CD4-positive, alpha-beta T cell treated with Interleukin-6 at 100 ng/mL for 8 hours (primary cell): ENCODE data around the gene QSOX1.
A peak's percentile ranks its signal among the peaks of the same experiment; 100 is the strongest.

Experiments used
- DNase-seq: peaks from one replicate; pipeline ENCODE4 v3.0.0-alpha.2; 2020; ENCODE audit warnings: mixed read lengths, low spot score

Gene QSOX1

DNA sequence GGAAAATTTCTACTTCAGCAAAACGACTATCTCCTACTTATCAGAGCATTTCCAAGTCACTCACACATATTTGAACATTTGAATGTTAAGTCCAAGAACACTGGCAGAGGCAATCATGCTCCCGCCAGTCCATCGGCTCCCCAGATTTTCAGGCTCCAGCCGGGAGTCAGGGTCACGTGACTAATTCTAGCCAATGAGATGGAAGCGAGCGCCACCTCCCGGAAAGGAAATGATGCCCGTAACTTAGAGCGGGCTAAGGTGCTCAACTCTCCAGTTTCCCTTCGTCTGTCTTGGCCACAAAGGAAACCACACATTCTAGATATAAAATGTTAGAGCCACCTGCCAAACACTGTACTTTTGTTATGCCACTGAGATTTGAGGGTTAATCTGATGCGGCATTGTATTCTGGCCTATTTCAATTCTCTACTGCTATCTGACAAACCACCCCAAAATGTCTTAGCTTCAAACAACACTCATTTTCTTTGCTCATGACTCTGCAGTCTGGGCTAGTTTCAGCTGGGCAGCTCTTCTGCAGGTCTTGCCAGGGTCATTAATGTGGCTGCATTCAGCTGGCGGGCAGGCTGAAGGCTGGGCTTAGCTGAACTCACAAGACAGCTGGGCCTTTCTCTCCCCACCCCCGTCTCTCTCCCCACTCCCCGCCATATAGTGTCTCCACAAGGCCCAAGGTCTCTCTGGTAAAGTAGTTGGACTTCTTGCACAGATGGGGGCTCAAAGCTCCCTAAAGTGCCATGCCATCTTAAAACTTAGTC lies 58.9 kb downstream of the QSOX1 start:
- peak; percentile 48 for DNase-seq

DNA sequence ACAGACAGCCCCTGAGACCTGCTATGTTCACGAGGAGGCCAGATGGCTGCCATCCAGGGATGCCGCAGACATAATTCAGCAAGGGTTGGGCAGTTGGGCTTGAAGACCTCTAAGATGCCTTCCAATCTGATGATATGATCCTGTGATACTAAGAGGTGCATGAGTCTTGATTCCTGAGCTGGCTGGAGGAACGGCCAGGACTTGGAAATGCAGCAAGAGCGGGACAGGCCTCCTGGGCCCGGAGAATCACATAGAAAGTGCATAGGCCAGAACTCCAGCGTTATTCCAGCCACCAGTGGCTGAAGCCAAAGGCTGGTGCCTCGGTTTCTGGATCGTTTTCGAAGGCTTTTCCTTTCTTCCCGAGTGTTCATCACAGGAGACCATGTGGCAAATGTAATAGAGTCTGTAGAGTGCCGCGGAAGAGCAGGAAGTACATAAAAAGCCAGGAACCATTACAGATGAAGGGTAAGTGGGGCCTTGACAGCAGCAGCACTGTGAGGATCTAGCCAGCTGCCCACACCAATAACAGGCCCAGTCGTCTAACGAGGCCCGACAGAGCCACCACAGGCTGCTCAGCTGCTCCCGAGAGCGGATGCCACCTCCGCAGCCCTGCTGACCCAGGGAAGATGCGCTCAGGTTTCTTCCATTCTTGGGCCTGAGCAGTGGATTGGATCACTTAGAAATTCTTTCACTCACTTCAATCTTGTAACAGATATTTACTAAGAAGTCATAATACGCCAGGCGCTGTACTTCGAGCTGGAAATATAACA lies 61.4 kb downstream of the QSOX1 start:
- DNase-seq, result no peak

DNA sequence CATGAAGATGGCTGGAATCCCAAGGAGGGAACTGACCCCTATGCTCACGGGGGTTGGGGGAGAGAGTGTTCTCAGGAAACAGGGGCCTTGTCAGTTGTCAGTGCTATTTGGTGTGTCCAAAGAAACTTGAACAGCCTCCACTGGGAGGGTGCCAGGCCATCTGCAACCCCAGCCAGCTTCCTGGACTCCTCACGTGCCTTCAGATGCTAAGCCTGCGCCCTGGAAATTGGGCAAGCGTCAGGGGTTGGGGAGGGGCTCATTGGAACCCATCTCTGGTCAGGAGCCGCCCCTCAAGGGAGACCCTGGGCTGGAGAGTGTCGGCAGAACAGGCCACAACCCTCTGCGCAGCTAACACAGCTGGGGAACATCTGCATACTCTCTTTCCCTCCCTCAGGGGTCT lies 62.3 kb downstream of the QSOX1 start:
- DNase-seq, result no peak

DNA sequence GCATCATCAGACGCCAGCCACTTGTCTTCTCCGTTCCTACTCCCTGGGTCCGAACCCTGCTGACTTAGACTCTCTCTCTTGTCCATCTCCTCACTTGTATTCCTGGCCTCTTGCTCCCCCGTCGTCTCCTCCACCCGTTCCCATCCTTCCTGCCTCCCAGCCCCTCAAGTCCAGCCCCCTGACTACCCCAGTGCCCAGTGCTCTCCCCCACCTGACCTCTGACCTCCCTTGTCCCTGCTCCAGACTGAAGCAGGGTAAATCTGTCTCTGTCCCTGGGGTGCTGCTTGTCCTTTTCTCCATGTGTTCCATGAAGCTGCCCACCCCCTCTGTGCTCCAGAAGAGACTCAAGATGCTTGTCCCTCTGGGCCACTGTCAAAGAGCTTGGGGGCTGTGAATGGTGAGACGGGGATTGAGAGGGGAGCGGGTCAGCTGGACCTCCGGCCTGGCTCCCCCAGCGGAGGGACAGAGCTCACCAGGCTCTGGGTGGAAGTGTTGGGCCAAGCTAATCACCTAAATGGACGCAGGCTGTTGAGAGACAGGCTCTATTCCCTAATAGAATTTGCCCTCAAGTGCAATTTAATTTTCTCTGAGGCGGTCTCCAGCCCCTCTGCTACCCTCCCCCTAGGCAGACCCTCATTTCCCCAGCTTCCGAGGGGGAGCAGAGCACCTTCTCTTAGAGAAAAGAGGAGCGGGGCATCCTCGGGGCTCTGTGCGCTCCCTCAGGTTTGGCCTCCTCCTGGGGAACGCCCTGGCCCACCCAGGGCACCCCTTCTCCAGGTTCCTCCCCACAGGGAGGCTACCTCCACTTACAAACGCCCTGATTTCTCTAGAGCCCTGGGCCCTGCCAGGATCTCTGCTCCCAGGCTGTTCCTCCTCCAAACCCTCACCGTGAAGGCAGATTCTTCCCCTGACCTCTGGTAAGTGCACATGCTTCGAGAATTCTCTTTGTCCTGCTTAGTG lies 64.4 kb downstream of the QSOX1 start:
- DNase-seq, result no peak

DNA sequence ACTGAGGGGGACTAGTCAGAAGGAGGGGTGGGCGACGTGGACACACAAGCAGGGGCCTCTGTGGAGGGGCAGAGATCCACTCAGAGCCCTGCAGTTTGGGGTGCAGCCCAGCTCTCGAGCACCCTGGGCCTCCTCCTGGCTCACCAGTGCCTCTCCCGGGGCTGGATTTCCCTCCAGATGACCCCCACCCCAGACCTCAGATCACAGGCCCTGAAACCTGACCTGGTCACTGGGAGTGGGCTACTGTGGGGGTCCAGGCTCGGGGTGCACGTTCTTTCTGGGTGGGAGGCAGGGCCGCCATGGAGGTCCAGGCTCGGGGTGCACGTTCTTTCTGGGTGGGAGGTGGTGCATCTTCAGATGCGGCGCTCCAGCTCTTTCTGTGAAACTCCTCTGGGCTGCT lies 65.1 kb downstream of the QSOX1 start:
- DNase-seq, result no peak

DNA sequence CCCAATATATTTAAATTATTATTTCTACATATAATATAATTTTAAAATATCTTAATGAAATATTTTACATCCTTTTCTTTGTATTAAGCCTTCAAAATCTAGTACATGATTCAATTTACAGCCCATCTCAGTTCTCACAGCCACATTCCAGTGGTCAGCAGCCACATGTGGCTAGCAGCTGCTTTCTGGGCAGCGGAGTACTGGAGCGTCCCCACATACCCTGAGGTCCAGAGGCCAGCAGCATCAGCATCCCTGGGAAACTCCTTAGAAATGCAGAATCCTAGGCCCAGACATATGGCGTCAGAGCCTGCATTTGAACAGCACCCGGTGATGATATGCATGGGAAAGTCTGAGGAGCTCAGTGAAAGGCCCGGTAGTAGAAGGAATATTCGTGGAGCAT lies 66.8 kb downstream of the QSOX1 start:
- no peak for DNase-seq

DNA sequence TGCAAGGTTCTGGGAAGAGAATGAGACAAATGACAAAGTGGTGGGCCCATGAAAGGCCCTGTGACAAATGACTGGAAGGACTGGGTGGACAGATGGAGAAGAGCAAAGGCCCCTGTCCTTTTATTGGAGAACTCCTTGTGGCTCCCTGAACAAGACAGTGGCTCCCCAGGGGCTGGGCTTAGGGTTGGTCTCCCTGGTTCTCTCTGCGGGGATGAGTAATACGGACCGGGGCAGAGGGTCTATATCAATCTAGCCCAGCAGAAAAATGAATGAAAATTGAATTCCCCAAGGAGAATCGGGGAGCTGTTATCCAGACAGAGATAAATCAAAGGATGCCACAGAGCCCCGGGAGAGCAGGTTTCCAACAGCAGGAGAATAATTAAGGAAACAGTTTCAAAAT lies 70.2 kb downstream of the QSOX1 start:
- no peak for DNase-seq

DNA sequence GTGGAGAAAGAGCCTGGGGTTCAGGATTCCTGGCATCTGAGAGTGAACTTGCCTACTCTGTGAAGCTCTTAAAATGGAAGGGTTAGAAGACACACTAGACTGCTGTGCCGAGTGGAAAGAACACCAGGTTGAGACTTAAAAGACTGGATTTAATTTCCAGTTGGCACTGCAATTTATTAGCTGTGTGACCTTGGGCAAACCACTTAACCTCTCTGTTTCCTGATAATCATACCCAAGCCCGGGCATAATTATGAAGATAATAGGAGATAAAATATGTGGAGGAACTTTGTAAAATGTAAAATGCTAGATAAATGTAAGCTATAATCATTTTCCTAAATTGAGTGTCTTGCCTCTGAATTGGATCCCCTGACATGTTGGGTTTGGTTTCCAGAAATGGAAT lies 70.7 kb downstream of the QSOX1 start:
- DNase-seq, result no peak

DNA sequence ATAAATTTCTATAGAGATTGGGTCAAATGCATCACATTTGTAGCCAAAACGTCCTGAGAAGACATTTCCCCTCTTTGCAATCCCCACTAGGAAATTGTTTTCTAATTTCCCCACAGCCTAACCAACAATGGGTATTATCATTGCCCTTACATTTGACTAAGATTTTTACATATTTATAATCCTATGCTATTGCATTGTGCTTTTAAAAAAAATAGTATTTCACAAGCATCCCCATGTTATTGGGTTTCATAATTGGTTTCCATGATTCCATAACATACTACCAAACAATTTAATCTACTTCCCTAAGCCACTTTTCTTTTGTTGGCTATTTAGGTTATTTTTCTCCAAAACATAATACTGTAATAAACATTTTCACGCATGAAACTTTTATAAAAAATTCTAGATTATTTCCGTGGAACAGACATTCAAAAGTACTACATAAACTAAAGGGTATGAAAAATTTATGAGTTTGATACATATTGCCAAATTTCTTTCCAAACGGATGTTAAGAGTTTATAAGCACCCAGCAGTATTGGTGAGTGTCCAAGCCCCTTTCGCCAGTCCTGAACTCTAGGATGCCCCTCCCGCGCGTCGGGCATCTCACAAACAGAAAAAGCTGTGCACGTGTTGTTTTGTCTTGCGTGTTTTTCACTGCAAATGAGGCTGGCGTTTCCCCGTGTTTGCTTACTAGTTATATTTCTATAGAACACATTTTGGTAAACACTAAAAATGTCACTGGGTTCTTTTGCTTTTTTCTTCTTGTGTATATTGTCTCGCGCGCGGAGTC lies 73.4 kb downstream of the QSOX1 start:
- DNase-seq, result no peak

DNA sequence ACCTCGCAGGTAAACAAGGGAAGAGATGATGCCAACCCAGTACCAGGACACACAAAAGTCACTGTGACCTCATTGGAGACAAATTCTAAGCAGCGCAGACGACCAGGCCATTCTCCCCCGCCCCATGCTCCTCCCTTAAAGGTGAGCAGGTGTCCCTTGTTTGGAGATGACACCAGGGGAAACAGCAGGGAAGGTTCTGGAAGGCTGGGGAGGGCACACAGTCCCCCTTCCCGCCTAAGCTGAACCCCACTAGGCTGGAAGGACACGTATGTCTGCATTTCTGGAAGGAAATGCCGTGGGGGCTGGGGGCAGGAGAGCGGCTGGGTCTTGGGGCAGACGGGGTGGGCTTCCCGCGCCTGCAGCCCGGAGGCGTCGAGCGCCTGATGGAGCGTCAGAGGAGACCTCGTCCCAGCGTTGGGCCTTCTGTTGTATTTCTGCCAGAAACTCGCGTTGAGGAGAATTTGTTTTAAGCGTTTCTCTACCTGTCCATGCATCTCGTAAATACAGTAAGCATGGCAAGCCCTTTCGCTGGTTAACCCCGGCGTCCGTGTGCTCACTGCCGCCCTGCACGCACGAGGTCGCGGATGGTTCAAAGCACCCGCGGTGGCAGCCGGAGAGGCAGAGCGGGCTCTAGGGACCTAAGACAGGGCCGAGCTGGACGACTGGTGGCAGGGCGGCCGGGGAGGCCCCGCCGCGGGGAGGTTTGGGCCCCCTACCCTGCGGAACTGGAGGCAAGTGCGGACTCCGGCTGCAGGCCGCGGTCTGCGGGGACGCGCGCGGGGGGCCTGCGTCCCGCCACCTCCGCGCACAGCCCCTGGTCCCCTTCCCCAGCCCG lies 74.2 kb downstream of the QSOX1 start:
- DNase-seq, result no peak

DNA sequence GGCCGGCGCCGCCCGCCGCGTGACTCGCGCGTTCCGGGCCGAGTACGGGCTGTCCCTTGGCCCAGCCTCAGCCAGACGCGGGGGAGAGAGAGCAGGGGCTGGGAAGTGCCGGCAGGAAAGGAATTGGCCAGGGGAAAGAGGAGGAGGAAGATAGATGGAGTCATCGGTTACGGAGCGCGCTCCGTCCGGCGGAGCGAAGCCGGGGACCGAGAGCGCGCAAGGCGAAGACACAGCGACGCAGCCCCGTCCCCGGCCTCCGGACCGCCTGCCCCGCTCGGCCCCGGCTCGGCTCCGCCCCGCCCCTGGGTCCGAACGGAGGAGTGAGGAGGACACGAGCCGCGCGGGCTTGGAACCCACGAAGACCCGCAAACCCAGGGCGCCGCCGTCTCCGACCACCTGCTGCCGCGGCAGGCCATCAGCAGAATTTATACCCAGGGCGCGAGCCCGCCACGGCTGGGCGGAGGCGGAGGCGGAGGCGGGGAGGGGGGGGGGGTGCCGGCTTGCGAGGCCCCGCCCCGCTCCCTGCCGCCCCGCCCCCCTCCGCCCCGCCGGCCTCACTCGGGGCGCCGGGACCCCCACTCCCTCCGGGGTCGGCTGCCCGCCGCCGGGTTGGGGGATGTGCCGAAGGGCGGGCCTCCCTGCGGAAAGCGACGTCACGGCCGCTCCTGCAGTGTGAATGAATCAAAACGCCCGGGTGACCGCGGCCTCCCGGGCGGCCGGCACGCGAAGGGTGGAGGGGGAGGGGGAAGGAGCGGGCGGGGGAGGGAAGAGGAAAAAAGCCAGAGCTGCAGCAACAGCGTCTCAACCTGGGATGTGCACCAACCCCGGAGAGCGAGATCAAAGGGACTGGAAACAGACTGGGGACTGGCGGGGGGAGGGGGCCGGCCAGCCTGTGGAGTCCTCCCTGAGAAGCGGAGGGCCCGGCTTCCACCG lies 75.1 kb downstream of the QSOX1 start, which contains the start of gene LHX4:
Gene LHX4, plus strand, starts transcription at position 782 of the 933 bp plus-strand sequence. CDS start 266 bp downstream, outside the sequence.
- DNase-seq, result peak; percentile 9

DNA sequence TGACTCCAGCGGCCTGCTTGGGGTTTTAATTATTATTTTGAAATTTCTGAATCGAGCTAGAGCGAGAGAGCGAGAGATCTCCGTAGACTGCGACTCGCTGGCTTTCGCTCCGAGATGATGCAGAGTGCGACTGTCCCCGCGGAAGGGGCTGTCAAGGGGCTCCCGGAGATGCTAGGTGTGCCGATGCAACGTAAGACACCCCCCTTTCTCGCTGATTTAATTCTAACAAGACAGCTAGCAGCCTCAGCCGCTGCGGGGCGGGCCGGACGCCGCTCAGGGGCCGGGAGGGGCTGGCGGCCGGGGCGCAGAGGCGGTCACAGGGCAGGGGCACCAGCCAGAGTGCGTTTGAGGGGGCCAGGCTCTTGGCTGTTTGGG lies 75.7 kb downstream of the QSOX1 start:
- DNase-seq, result no peak

DNA sequence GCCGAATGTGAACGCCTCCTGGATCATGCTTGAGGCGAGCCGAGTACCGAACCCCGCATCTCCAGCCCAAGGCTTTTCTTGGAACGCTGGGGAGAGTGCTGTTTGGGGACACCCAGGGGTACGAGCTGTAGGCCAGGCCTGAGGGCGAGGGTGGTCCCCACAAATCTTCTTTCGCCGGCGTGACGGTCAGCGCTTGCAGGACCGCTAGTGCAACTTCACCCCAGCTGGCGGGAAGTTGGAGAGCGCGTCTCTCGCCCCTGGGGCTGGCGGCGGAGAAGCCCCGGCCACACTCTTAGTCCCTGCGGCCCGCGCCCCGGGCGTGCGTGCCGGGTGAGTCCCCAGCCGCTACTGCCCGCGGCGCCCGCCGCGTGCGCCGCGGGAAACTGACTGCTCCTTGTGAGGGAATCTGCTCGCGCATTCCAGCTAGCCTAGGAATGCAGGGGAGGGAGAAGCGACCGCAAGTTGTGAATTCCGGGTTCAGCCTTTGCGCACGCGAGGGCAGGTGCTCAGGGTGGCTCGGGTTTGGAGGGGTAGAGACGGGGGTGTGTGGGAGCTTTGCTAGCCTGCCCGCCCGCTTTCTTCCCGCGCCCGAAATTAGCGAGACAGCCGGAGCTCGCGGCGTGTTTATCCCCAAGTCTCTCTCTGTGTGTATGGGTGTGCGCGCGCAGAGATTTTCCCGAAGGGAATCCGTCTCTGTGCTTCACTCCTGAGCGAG lies 76.3 kb downstream of the QSOX1 start:
- DNase-seq, result no peak

DNA sequence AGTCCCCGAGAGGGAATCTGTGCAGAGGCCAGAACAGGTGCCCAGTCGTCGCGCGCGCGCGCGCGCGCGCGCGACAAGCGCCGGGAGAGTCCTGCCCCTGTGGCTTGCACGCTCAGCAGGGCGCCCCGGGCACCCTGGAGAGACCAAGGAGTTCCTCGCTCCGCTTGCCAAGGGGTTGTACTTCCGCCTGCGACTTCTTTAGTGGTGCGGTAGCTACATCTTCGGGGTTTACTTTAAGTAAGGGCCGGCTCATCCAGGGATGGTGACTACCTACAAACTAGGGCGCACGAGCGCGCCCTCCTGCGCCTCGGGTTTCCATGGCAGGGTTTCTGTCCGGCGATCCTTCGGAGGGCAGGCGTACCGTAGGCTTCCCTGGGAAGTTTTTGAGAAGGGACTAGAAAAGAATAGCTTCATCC lies 76.8 kb downstream of the QSOX1 start:
- DNase-seq, result no peak

DNA sequence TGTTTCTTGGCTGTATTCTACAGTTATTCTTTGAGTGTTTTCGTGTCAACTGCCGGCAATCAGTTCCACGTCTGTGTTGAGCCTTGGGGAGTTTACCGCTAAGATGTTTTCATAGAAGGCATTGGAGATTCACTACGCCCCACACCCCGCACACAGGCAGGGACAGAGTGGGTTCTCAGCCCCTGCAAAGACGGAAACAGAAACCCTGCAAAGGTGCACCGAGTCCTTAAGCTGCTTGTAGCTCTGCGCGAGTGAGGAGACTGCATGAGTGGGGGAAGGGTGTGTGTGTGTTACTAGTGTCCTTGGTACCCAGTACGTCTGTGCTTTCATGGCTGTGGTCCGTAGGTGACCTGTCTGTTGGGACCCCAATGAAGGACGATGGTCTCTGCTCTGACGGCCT lies 77.3 kb downstream of the QSOX1 start:
- no peak for DNase-seq

DNA sequence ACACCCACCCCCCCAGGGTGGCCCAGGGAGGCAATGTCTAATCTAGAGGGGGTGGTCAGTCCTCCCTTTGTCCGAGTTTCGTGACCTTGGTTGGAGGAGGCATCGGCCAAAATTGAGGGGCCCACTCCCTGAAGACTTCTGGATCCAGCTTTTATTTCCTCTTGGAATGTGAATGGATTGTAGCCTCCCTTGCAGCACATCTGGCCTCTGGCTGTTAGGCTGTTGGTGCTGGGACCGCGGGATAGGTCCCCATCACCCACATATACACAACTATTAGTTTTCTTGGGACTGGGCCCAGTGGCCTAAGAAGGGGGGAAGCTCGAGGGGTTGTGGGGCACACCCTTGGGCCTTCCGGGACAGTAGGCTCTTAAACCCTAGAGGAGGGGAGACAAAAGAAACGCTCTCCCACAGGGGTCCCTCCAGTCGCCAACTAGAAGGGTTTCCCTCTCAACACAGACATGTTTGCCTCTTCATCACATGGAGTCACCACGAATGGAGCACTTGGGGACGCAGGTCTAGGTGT lies 77.9 kb downstream of the QSOX1 start:
- no peak for DNase-seq

DNA sequence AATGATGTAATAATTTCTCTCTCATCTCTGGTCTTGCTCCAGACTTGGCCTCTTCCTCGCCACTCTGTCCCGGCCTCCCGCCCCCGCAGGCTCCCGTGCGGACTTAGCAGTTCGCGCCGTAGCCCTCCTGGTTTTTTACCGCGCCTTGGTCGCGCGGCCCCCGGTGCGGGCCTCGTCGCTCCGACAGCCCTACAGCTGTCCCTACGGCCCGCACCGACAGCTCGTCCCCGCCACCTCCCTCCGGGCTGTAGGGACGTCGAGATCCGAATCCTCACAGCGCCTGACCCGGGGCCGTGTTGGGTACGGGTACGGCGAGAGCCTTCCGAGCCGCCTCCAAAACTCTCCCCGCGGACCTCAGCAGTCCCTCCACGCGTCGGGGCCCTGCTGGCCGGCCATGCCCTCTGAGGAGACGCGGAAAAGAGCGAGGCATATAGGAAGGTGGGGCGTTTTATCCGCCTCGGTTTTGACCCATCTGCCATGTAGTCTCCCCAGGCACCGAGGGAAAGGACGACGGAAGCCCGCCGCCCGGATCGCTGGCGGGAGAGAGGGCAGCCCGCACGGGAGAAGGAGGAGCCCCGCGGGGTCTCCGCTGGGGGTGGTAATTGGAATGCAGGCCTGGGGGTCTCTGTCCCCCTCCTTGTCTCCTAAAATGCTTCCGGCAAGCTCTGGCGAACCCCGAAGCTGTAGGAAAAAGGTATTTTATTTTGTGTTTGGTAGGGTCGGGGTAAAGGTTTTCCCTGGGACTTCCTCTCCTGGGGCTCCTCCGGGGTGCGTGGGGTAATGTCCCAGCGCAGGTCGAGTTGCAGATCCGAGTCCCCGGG lies 78.7 kb downstream of the QSOX1 start:
- no peak for DNase-seq
